CD4-positive, alpha-beta memory T cell (primary cell): ENCODE results near the gene SLC66A2. TPM values are rescaled to one million over a fixed set of nuclear protein-coding genes. Genes with fewer than 3 reads are reported as not detected.

ENCODE experiments used
- CTCF ChIA-PET: fragments of 350-600 bp; sonication (Branson Sonifier 250); formaldehyde crosslinking; loops from one replicate; lab custom pipeline; 2021; ENCODE audit warnings: inconsistent platforms; ENCODE audit not compliant: partially characterized antibody; lab: Charles Lee
- POLR2A ChIA-PET: fragments of 350-600 bp; sonication (Branson Sonifier 250); formaldehyde crosslinking; loops from one replicate; lab custom pipeline; 2021; ENCODE audit not compliant: partially characterized antibody; lab: Charles Lee
- DNase-seq, 5 donors: peaks; one replicate each; pipeline versions ENCODE4 v3.0.0 to v3.0.0-alpha.2; 2020 to 2022; ENCODE audit warnings: mixed read lengths in 1 of 5
- H3K27ac ChIP-seq: one replicate; pipeline ENCODE4 v1.7.0; 2013; ENCODE audit warnings: low read depth, low read length
- H3K27me3 ChIP-seq: 2 replicates; pipeline ENCODE4 v1.7.0; 2013; ENCODE audit warnings: mild to moderate bottlenecking, low read length, moderate library complexity; ENCODE audit not compliant: insufficient read depth
- H3K36me3 ChIP-seq: 2 replicates; pipeline ENCODE4 v1.7.0; 2013; ENCODE audit warnings: mild to moderate bottlenecking, low read length, moderate library complexity; ENCODE audit not compliant: insufficient read depth
- H3K4me1 ChIP-seq: 2 replicates; pipeline ENCODE4 v1.7.0; 2013; ENCODE audit warnings: mild to moderate bottlenecking, low read length, moderate library complexity; ENCODE audit not compliant: insufficient read depth
- H3K4me3 ChIP-seq, 2 donors: one replicate each; pipeline ENCODE4 v1.7.0; 2013; ENCODE audit warnings: low read length in 2 of 2, mild to moderate bottlenecking in 1 of 2
- H3K9me3 ChIP-seq, 2 donors: one replicate each; pipeline ENCODE4 v1.7.0; 2013; ENCODE audit warnings: low read length in 2 of 2, control low read depth in 1 of 2; ENCODE audit not compliant: control insufficient read depth in 1 of 2
- H3K27ac Mint-ChIP-seq, 7 donors: one replicate each; pipeline ENCODE4 v1.8.0; 2020 to 2021; ENCODE audit warnings: mixed read lengths in 7 of 7, mild to moderate bottlenecking in 6 of 7, inconsistent platforms in 3 of 7, moderate library complexity in 3 of 7
- H3K27me3 Mint-ChIP-seq, 2 donors: one replicate each; pipeline ENCODE4 v1.8.0; 2020 to 2021; ENCODE audit warnings: mixed read lengths in 2 of 2
- H3K36me3 Mint-ChIP-seq, 2 donors: one replicate each; pipeline ENCODE4 v1.8.0; 2020 to 2021; ENCODE audit warnings: mixed read lengths in 2 of 2, inconsistent platforms in 1 of 2, mild to moderate bottlenecking in 1 of 2
- H3K4me1 Mint-ChIP-seq, 4 donors: one replicate each; pipeline ENCODE4 v1.8.0; 2020 to 2021; ENCODE audit warnings: mixed read lengths in 4 of 4, mild to moderate bottlenecking in 1 of 4
- H3K4me3 Mint-ChIP-seq, 8 donors: one replicate each; pipeline ENCODE4 v1.8.0; 2020 to 2021; ENCODE audit warnings: mixed read lengths in 8 of 8, mild to moderate bottlenecking in 7 of 8, moderate library complexity in 6 of 8, inconsistent platforms in 3 of 8
- H3K9me3 Mint-ChIP-seq, 8 donors: one replicate each; pipeline ENCODE4 v1.8.0; 2020 to 2021; ENCODE audit warnings: mixed read lengths in 8 of 8, mild to moderate bottlenecking in 5 of 8, inconsistent platforms in 3 of 8, moderate library complexity in 1 of 8
- intact Hi-C: fragments of 100-400 bp; cut with micrococcal nuclease; formaldehyde crosslinking; loops from one replicate; pipeline ENCODE4 v1.15.1; 2023
- polyA plus RNA-seq, 2 donors: library from polyadenylated mRNA; unstranded; fragments of 300-500 nt; fragmentation: Illumina TruSeq; gene quantifications; one replicate each; pipeline ENCODE4 v1.2.3, GENCODE V29; 2021
- total RNA-seq, 2 experiments: library from RNA; stranded (reverse); gene quantifications; one replicate each; pipeline ENCODE4 v1.2.3, GENCODE V29; 2021

SLC66A2 gene
- total and polyA plus RNA-seq, 4 experiments from 2014 or later: 15.7 to 26.4 (median 23.6) TPM

GRCh38 chr18:79972720-79973119 lies 21.3 kb upstream of the SLC66A2 start:
- H3K36me3 Mint-ChIP-seq: peaks cover 44 to 73% of the 10 kb centered on the region in 2 donors
- Histone ChIP-seq H3K9me3 (no peaks in the 10 kb centered on the region), H3K4me3 (no peak overlapping the region), H3K27ac (no peak overlapping the region), H3K36me3 (peaks cover 53% of the 10 kb centered on the region), H3K4me1 (no peaks in the 10 kb centered on the region), H3K27me3 (no peaks in the 10 kb centered on the region)
- H3K4me3 Mint-ChIP-seq: no peak overlapping the region
- CTCF ChIA-PET: no interaction called here
- H3K27ac Mint-ChIP-seq: no peak overlapping the region
- intact Hi-C loops: no loop called here
- peaks cover under 1 to 17% (median 9%) of the 10 kb centered on the region in 4 donors for H3K4me1 Mint-ChIP-seq
- H3K9me3 Mint-ChIP-seq: peaks cover 0 to 1% (median 0%) of the 10 kb centered on the region in 8 donors
- POLR2A ChIA-PET: no interaction called here
- DNase-seq: no peak
- H3K27me3 Mint-ChIP-seq: no peaks in the 10 kb centered on the region

DNA sequence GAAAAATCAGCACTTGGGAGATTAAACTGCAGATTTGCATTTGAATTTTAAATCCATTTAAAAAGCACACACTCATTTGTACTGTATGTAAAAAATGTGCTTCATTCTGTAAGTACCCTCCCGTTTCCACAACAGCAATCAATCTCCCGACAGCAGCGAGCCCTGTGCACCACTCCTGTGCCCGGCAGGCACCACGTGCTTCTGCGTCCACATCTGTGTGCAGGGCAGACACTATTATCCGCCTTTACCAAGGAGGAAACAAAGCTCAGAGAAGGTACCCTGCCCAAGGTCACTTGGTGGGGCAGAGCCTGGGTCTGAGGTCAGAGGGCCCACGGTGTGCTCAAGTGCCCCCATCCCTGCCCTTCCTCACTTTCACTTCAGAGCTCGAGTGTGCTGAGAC lies 20.5 kb upstream of the SLC66A2 start:
- Mint-ChIP-seq H3K4me1 (peaks cover 2 to 24% (median 8%) of the 10 kb centered on the region in 4 donors), H3K9me3 (peaks cover 0 to 1% (median 0%) of the 10 kb centered on the region in 8 donors), H3K36me3 (peaks cover 42 to 66% of the 10 kb centered on the region in 2 donors), H3K4me3 (no peak overlapping the region), H3K27me3 (no peaks in the 10 kb centered on the region), H3K27ac (peak overlapping the region in 1 of 7 donors; percentile 11)
- CTCF ChIA-PET: no interaction called here
- Histone ChIP-seq H3K27me3 (no peaks in the 10 kb centered on the region), H3K4me1 (no peaks in the 10 kb centered on the region), H3K9me3 (no peaks in the 10 kb centered on the region), H3K36me3 (peaks cover 53% of the 10 kb centered on the region), H3K4me3 (no peak overlapping the region), H3K27ac (no peak overlapping the region)
- intact Hi-C loops: no loop called here
- POLR2A ChIA-PET: no interaction called here
- no peak for DNase-seq

DNA sequence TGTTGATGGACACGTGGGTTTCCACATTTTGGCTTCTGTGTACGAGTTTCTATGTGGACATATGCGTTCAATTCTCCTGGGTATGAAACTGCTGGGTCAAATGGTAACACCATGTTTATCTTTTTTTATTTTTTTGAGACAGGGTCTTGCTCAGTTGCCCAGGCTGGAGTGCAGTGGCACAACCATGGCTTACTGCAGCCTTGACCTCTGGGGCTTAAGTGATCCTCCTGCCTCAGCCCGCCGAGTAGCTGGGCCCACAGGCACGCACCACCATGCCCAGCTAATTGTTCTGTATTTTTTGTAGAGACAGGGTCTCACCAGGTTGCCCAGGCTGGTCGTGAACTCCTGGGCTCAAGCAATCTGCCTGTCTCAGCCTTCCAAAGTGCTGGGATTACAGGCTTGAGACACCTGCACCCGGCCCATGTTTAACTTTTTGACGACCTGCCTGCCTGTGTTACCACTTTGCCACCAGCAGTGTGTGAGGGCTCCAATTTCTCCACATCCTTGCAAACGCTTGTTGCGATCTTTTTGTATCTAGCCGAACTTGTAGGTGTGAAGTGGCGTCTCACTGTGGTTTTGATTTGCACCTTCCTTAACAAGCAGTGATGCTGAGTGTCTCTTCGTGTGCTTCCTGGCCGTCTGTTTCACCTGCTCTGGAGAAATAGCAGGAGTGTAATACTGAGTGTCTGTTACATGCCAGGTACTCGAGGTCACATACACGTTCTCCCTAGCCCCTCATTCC lies 19.9 kb upstream of the SLC66A2 start:
- H3K4me3 Mint-ChIP-seq: no peak overlapping the region
- Histone ChIP-seq H3K4me1 (no peaks in the 10 kb centered on the region), H3K9me3 (no peaks in the 10 kb centered on the region), H3K4me3 (no peak overlapping the region), H3K36me3 (peaks cover 53% of the 10 kb centered on the region), H3K27me3 (no peaks in the 10 kb centered on the region), H3K27ac (no peak overlapping the region)
- peaks cover 0 to 1% (median 0%) of the 10 kb centered on the region in 8 donors for H3K9me3 Mint-ChIP-seq
- ChIA-PET POLR2A (no interaction called here), CTCF (no interaction called here)
- peaks cover 2 to 24% (median 8%) of the 10 kb centered on the region in 4 donors for H3K4me1 Mint-ChIP-seq
- H3K36me3 Mint-ChIP-seq: peaks cover 42 to 65% of the 10 kb centered on the region in 2 donors
- intact Hi-C loops: no loop called here
- no peak for DNase-seq
- peak overlapping the region in 6 of 7 donors; percentile 17 to 81 (median 38) for H3K27ac Mint-ChIP-seq
- no peaks in the 10 kb centered on the region for H3K27me3 Mint-ChIP-seq

- peaks cover 0 to 1% (median 0%) of the 10 kb centered on the region in 8 donors for H3K9me3 Mint-ChIP-seq
- H3K27me3 Mint-ChIP-seq: no peaks in the 10 kb centered on the region
- H3K4me1 ChIP-seq: peaks cover 1% of the 10 kb centered on the region
- peaks cover 39 to 58% of the 10 kb centered on the region in 2 donors for H3K36me3 Mint-ChIP-seq
- peaks cover 46% of the 10 kb centered on the region for H3K36me3 ChIP-seq
- H3K9me3 ChIP-seq: no peaks in the 10 kb centered on the region
- peak overlapping the region in 3 of 7 donors; percentile 13 to 73 (median 61) for H3K27ac Mint-ChIP-seq
- H3K27me3 ChIP-seq: no peaks in the 10 kb centered on the region
- DNase-seq: no peak
- no peak overlapping the region for H3K27ac ChIP-seq
- no peak overlapping the region for H3K4me3 ChIP-seq
- ChIA-PET POLR2A (no interaction called here), CTCF (no interaction called here)
- no peak overlapping the region for H3K4me3 Mint-ChIP-seq
- H3K4me1 Mint-ChIP-seq: peaks cover 3 to 23% (median 7%) of the 10 kb centered on the region in 4 donors
- intact Hi-C loops: no loop called here
These were observed 19.1 kb upstream of the SLC66A2 start for GRCh38 chr18:79970419-79971133.

DNA sequence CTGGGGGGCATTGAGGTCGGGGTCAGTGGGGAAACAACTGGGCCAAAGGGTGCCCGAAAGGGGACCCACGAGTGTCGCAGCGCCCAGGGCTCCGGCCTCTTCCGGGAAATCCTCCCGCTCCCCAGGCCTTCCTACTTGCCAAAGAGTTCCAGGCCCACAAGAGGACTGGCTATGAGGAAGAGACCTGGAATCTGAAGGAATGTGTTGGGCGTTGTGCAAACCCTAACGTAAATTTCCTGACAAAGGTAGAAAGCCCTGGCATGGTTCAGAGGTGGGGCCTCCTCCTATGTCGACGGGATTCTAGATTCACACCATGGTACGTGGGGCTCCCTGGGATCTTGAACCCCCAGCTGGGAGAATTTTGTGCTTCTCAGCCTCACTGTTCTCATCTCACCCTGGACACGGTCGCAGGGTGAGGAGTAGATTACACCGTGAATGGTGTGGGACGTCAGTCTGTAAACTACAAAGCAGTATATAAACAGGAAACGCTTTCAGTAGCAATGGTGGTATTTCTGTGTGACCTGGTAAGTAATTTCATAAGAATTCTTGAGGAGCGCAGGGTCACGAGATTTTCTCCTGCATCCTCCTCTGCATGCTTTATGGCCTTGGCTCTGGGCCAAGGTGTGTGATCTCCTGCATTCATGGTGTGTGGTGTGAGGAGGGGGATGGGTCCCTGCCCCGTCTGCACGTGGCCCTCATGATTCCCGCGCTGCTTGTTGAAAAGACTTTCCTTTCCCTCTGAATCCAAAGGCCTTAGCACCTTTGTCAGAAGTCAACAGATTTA lies 13.9 kb upstream of the SLC66A2 start:
- peak overlapping the region; percentile 54 for H3K27ac ChIP-seq
- DNase-seq: peak; percentile 22 to 44 (median 36)
- Mint-ChIP-seq H3K4me1 (peaks cover 15 to 45% (median 26%) of the 10 kb centered on the region in 4 donors), H3K9me3 (peaks cover 0 to 2% (median 0%) of the 10 kb centered on the region in 8 donors), H3K4me3 (peak overlapping the region; percentile 82 to 92 (median 86)), H3K27me3 (peaks cover 0 to 3% of the 10 kb centered on the region in 2 donors), H3K27ac (peak overlapping the region; percentile 85 to 94 (median 90)), H3K36me3 (peaks cover 0 to 13% of the 10 kb centered on the region in 2 donors)
- H3K27me3 ChIP-seq: no peaks in the 10 kb centered on the region
- peak overlapping the region; percentile 52 to 62 for H3K4me3 ChIP-seq
- peaks cover 31% of the 10 kb centered on the region for H3K4me1 ChIP-seq
- intact Hi-C loops: loop anchor here (10.0 kb wide), 1 partner anchor 441 kb away; no protein-coding TSS in a partner anchor
- H3K9me3 ChIP-seq: no peaks in the 10 kb centered on the region
- peaks cover 3% of the 10 kb centered on the region for H3K36me3 ChIP-seq
- CTCF ChIA-PET: interaction anchor here (1.0 kb wide), 1 partner anchor 20 kb away, joined by 3 read pairs; no protein-coding TSS in a partner anchor
- POLR2A ChIA-PET: interaction anchor here (1.4 to 2.5 kb wide), 4 partner anchors 14 to 69 kb away, joined by 4 to 11 read pairs (median 6); partner anchors contain the start of genes RBFA and SLC66A2

GRCh38 chr18:79964330-79965118 lies 13.1 kb upstream of the SLC66A2 start, which contains the start of gene HSBP1L1:
HSBP1L1 (plus strand) TSS chr18:79964643; CDS start chr18:79964736, 93 bp downstream.
- intact Hi-C loops: loop anchor here (1.0 to 10.0 kb wide), 3 partner anchors 13 to 440 kb away; partner anchors contain the start of genes SLC66A2 and TXNL4A
- no peaks in the 10 kb centered on the region for H3K36me3 ChIP-seq
- peak; percentile 61 to 73 (median 66) for DNase-seq
- peak within 1 kb of the TSS; percentile 52 to 62 for H3K4me3 ChIP-seq
- no peaks in the 10 kb centered on the region for H3K27me3 ChIP-seq
- peaks cover 0 to 3% of the 10 kb centered on the region in 2 donors for H3K27me3 Mint-ChIP-seq
- peak within 1 kb of the TSS; percentile 54 for H3K27ac ChIP-seq
- CTCF ChIA-PET: interaction anchor here (1.0 to 1.1 kb wide), 2 partner anchors 10 to 20 kb away, joined by 3 read pairs; no protein-coding TSS in a partner anchor
- H3K27ac Mint-ChIP-seq: peak within 1 kb of the TSS; percentile 85 to 94 (median 90)
- H3K9me3 ChIP-seq: no peaks in the 10 kb centered on the region
- H3K4me3 Mint-ChIP-seq: peak within 1 kb of the TSS; percentile 82 to 92 (median 86)
- H3K4me1 Mint-ChIP-seq: peaks cover 17 to 44% (median 29%) of the 10 kb centered on the region in 4 donors
- H3K4me1 ChIP-seq: peaks cover 38% of the 10 kb centered on the region
- POLR2A ChIA-PET: interaction anchor here (1.4 to 2.5 kb wide), 4 partner anchors 13 to 69 kb away, joined by 4 to 11 read pairs (median 6); partner anchors contain the start of genes RBFA and SLC66A2
- peaks cover 0 to 2% (median 0%) of the 10 kb centered on the region in 8 donors for H3K9me3 Mint-ChIP-seq
- peaks cover 0 to 5% of the 10 kb centered on the region in 2 donors for H3K36me3 Mint-ChIP-seq
